HepG2 (cell line): ENCODE measurements around the gene DHCR7. TPM values are rescaled to one million over a fixed set of nuclear protein-coding genes. Genes with fewer than 3 reads are reported as not detected.

Source experiments
- ATAC-seq: fragments of 200-7000 bp; cut with Tn5 transposase; 3 replicates; pipeline ENCODE4 v1.9.1; 2020; ENCODE audit warnings: mild to moderate bottlenecking, moderate library complexity
- BruUV-seq: library from RNA; stranded (reverse); fragments of 400-500 nt; replicated peaks from 2 replicates; lab custom pipeline; 2021; lab: Mats Ljungman, UMichigan
- CTCF ChIA-PET: fragments of 300-600 bp; formaldehyde crosslinking; extraction: SDS; loops from one replicate; lab custom pipeline; 2021; ENCODE audit warnings: low total read pairs, inconsistent platforms, low intra/inter-chr PET ratio; lab: Yijun Ruan, JAX
- POLR2A ChIA-PET: fragments of 350-600 bp; sonication (Branson Sonifier 250); formaldehyde crosslinking; loops from one replicate; lab custom pipeline; 2020; ENCODE audit warnings: antibody characterized with exemption, inconsistent platforms; lab: Yijun Ruan, JAX
- DNase-seq: peaks from one replicate; pipeline ENCODE4 v3.0.0-alpha.2; 2015; ENCODE audit warnings: low spot score
- FAIRE-seq: peaks from 3 replicates; lab custom pipeline; 2011; peaks lifted over from hg19 to GRCh38; lab: Jason Lieb, UNC
- H2AFZ ChIP-seq: one replicate; pipeline ENCODE4 v1.6.1; 2011; ENCODE audit warnings: low read length, inconsistent platforms
- H3K27ac ChIP-seq: fragments of 300-600 bp; 3 replicates; pipeline ENCODE4 v1.8.0; 2011; ENCODE audit warnings: mixed run types, mild to moderate bottlenecking, mixed read lengths, low read length, inconsistent platforms; ENCODE audit not compliant: insufficient read depth; ENCODE audit errors: extremely low read length
- H3K27me3 ChIP-seq, 2 experiments: fragments of 200-600 bp in 1 of 2; 2 replicates in 1 of 2; 3 replicates in 1 of 2; pipeline versions ENCODE4 v1.6.0 to v1.8.0; 2011; ENCODE audit warnings: low read length in 2 of 2, mild to moderate bottlenecking in 2 of 2, moderate library complexity in 2 of 2, inconsistent platforms in 1 of 2; ENCODE audit not compliant: insufficient read depth in 2 of 2, control insufficient read depth in 1 of 2
- H3K36me3 ChIP-seq, 2 experiments: fragments of 200-600 bp in 1 of 2; replicated peaks in 1 of 2; 2 replicates in 1 of 2; 3 replicates in 1 of 2; pipeline versions ENCODE4 v1.5.1 to v1.8.0; 2011; ENCODE audit warnings: low read length in 2 of 2, inconsistent platforms in 1 of 2; ENCODE audit not compliant: insufficient read depth in 2 of 2, control insufficient read depth in 1 of 2
- H3K4me1 ChIP-seq: 2 replicates; pipeline ENCODE4 v1.5.1; 2012; ENCODE audit warnings: low read length, inconsistent platforms; ENCODE audit not compliant: insufficient read depth
- H3K4me2 ChIP-seq: 2 replicates; pipeline ENCODE4 v1.6.0; 2011; ENCODE audit warnings: low read depth, low read length, inconsistent platforms
- H3K4me3 ChIP-seq, 3 experiments: fragments of 200-600 bp in 1 of 3; sonication (generic), shearing (Covaris generic) in 1 of 3; replicated peaks in 1 of 3; 2 replicates each; pipeline ENCODE4 v1.5.1; 2011 to 2016; ENCODE audit warnings: low read length in 3 of 3, inconsistent platforms in 2 of 3, low read depth in 2 of 3, mild to moderate bottlenecking in 2 of 3, control low read depth in 1 of 3, mixed read lengths in 1 of 3; ENCODE audit not compliant: insufficient read depth in 1 of 3
- H3K79me2 ChIP-seq: one replicate; pipeline ENCODE4 v1.6.1; 2011; ENCODE audit warnings: low read length, inconsistent platforms; ENCODE audit not compliant: insufficient read depth
- H3K9ac ChIP-seq: 2 replicates; pipeline ENCODE4 v1.6.0; 2011; ENCODE audit warnings: mild to moderate bottlenecking, low read depth, low read length, inconsistent platforms; ENCODE audit not compliant: insufficient read depth
- H3K9me3 ChIP-seq: 2 replicates; pipeline ENCODE4 v1.5.1; 2012; ENCODE audit warnings: mild to moderate bottlenecking, low read length
- H4K20me1 ChIP-seq: 2 replicates; pipeline ENCODE4 v1.6.0; 2011; ENCODE audit warnings: inconsistent platforms, mild to moderate bottlenecking, low read length, moderate library complexity; ENCODE audit not compliant: insufficient read depth
- FOXP1 ChIP-seq, 2 experiments: fragments of 450-650 bp in 1 of 2; IDR thresholded peaks; 2 replicates each; pipeline ENCODE4 v1.6.1; 2017 to 2018; ENCODE audit warnings: antibody characterized with exemption in 1 of 2
- NRL ChIP-seq: sonication (generic); formaldehyde crosslinking; IDR thresholded peaks from 2 replicates; pipeline ENCODE4 v1.5.0; 2020; ENCODE audit warnings: missing genetic modification reagents, mild to moderate bottlenecking, moderate library complexity, borderline replicate concordance
- SPEN ChIP-seq: sonication (generic); formaldehyde crosslinking; IDR thresholded peaks from 2 replicates; pipeline ENCODE4 v1.5.1; 2020; ENCODE audit warnings: low read depth, mild to moderate bottlenecking, missing genetic modification reagents
- TSC22D2 ChIP-seq: sonication (generic); formaldehyde crosslinking; IDR thresholded peaks from 2 replicates; pipeline ENCODE4 v1.5.1; 2020; ENCODE audit warnings: missing genetic modification reagents, mild to moderate bottlenecking, borderline replicate concordance
- ZMYM2 ChIP-seq: sonication (generic); formaldehyde crosslinking; IDR thresholded peaks from 2 replicates; pipeline ENCODE4 v1.8.0; 2022; ENCODE audit warnings: mild to moderate bottlenecking, missing genetic modification reagents
- ZNF142 ChIP-seq: sonication (generic); formaldehyde crosslinking; IDR thresholded peaks from 2 replicates; pipeline ENCODE4 v1.4.0; 2020; ENCODE audit warnings: missing genetic modification reagents
- ZNF3 ChIP-seq: IDR thresholded peaks from 2 replicates; pipeline ENCODE4 v1.7.0; 2017; ENCODE audit warnings: inconsistent platforms
- ZNF33A ChIP-seq: sonication (generic); formaldehyde crosslinking; IDR thresholded peaks from 2 replicates; pipeline ENCODE4 v1.5.1; 2020; ENCODE audit warnings: missing genetic modification reagents, mild to moderate bottlenecking, moderate library complexity, borderline replicate concordance
- ZNF687 ChIP-seq: sonication (generic); formaldehyde crosslinking; IDR thresholded peaks from 2 replicates; pipeline ENCODE4 v1.5.1; 2020; ENCODE audit warnings: mild to moderate bottlenecking, missing genetic modification reagents, moderate library complexity
- ZSCAN9 ChIP-seq: IDR thresholded peaks from 2 replicates; pipeline ENCODE4 v1.6.1; 2016; ENCODE audit warnings: borderline replicate concordance
- WGBS: methylation state at CpG from one replicate; pipeline ENCODE4 v1.1.6; 2017; ENCODE audit warnings: low lambda C conversion rate; 5-methylcytosine and 5-hydroxymethylcytosine counted together
- in situ Hi-C: cut with HindIII; loops from 2 replicates; pipeline ENCODE4 v1.10.0; 2017; ENCODE audit warnings: low pct_unique_long_range_greater_than_20kb; ENCODE audit not compliant: extremely low pct_ligation_motif_present
- intact Hi-C: fragments of 100-400 bp; cut with micrococcal nuclease; formaldehyde crosslinking; loops from one replicate; pipeline ENCODE4 v1.10.0; 2022; ENCODE audit not compliant: unreplicated experiment
- polyA plus RNA-seq, 8 experiments: library from polyadenylated mRNA; depleted of rRNA in 3 of 8; stranded (reverse) in 7 of 8; unstranded in 1 of 8; fragments of >200 nt; fragmentation: Illumina TruSeq in 4 of 8; extraction: Trizol in 4 of 8; gene quantifications; 2 replicates each; pipeline versions ENCODE4 v1.2.1 to v1.2.3, GENCODE V29; 2011 to 2016; ENCODE audit warnings: low read depth in 4 of 8, missing spikeins in 1 of 8, mixed read lengths in 1 of 8; ENCODE audit not compliant: insufficient read depth in 1 of 8
- total RNA-seq, 5 experiments: library from RNA; depleted of rRNA; stranded (reverse); fragments of >200 nt; fragmentation: Illumina TruSeq; extraction: Trizol; gene quantifications; 2 replicates each; pipeline ENCODE4 v1.2.3, GENCODE V29; 2016; ENCODE audit warnings: low read depth in 1 of 5

Gene DHCR7
- total and polyA plus RNA-seq, 2 of the 13 experiments (the other 11 are each of a cell fraction or from before 2014, with no cell fraction given), result 96.0 to 143 TPM

GRCh38 chr11:71465054-71465453 is 16.9 kb upstream of the DHCR7 start (continued):
- TF ChIP-seq ZNF3 (CRISPR knock-in tag), result no peak

- FAIRE-seq (no peak), ATAC-seq (no peak), DNase-seq (no peak)
- 97% methylated on average over 33 of the region's 34 CpGs for WGBS
- H3K27ac ChIP-seq, result no peak overlapping the region
- no peaks in the 10 kb centered on the region for H3K27me3 ChIP-seq
- intact Hi-C loops, result no loop called here
- H3K4me1 ChIP-seq, result peaks cover 11% of the 10 kb centered on the region
- no peak overlapping the region for H2AFZ ChIP-seq
- H4K20me1 ChIP-seq, result no peaks in the 10 kb centered on the region
- ChIA-PET POLR2A (no interaction called here), CTCF (no interaction called here)
- H3K9ac ChIP-seq, result no peak overlapping the region
- H3K4me3 ChIP-seq, result no peak overlapping the region
- H3K36me3 ChIP-seq, result peaks cover 19 to 43% of the 10 kb centered on the region in 2 experiments; a peak in 4 of 5 replicates
- H3K79me2 ChIP-seq, result no peaks in the 10 kb centered on the region
- BruUV-seq, result no TSS peak
- H3K9me3 ChIP-seq, result no peaks in the 10 kb centered on the region
- H3K4me2 ChIP-seq, result no peak overlapping the region
- in situ Hi-C loops, result no loop called here
- no peak for TF ChIP-seq TSC22D2
- no peak for TF ChIP-seq ZNF33A (CRISPR knock-in tag)
- TF ChIP-seq NRL (CRISPR knock-in tag), result 0 out of 2 replicates have a peak, but pooled peaks have one; percentile 48
- no peak for TF ChIP-seq ZMYM2 (CRISPR knock-in tag)
- TF ChIP-seq ZNF687 (CRISPR knock-in tag), result peak; percentile 6; the same call in 1 of the 2 replicates
- TF ChIP-seq ZNF142 (CRISPR knock-in tag), result no peak
- TF ChIP-seq SPEN (CRISPR knock-in tag), result no peak
- no peak for TF ChIP-seq ZSCAN9
- no peak for TF ChIP-seq FOXP1 (IDR thresholded peaks at IDR 0.05)
- TF ChIP-seq FOXP1 (CRISPR knock-in tag; IDR thresholded peaks at IDR 0.05), result no peak
Observed at GRCh38 chr11:71463331-71464211, 15.4 kb upstream of the DHCR7 start.
